Vagina (tissue), 2 donors: Measurements from ENCODE around the gene RPL36A. TPM values are rescaled to one million over a fixed set of nuclear protein-coding genes. Genes with fewer than 3 reads are reported as not detected.

Experiments used
- DNase-seq, 2 donors: peaks; one replicate each; pipeline ENCODE4 v3.0.0-alpha.2; 2017; ENCODE audit errors: extremely low spot score in 2 of 2
- H3K27ac ChIP-seq: fragments of 200-600 bp; sonication (generic); one replicate; pipeline ENCODE4 v1.5.1; 2019
- H3K27me3 ChIP-seq: fragments of 200-600 bp; sonication (generic); one replicate; pipeline ENCODE4 v1.5.1; 2019
- H3K36me3 ChIP-seq, 2 donors: fragments of 200-600 bp; sonication (generic); one replicate each; pipeline ENCODE4 v1.5.1; 2017 to 2019
- H3K4me1 ChIP-seq: fragments of 200-600 bp; sonication (generic); one replicate; pipeline ENCODE4 v1.5.1; 2019
- H3K4me3 ChIP-seq, 2 donors: fragments of 200-600 bp; sonication (generic); 1 replicate in 1 of 2; 2 replicates in 1 of 2; pipeline ENCODE4 v1.5.1; 2016 to 2019
- H3K9me3 ChIP-seq: fragments of 200-600 bp; sonication (generic); one replicate; pipeline ENCODE4 v1.5.1; 2019
- POLR2A ChIP-seq, 2 donors: fragments of 450-650 bp; IDR thresholded peaks; one replicate each; pipeline ENCODE4 v1.6.1; 2017; ENCODE audit warnings: antibody characterized with exemption in 2 of 2, mild to moderate bottlenecking in 2 of 2, moderate library complexity in 2 of 2
- POLR2AphosphoS5 ChIP-seq, 2 donors: sonication (generic); formaldehyde crosslinking; IDR thresholded peaks; one replicate each; pipeline ENCODE4 v1.9.0; 2017; ENCODE audit warnings: antibody characterized with exemption in 2 of 2, mild to moderate bottlenecking in 2 of 2, low read depth in 1 of 2; ENCODE audit not compliant: insufficient read depth in 1 of 2
- intact Hi-C: fragments of 100-400 bp; cut with DNase I; formaldehyde crosslinking; loops from one replicate; pipeline ENCODE4 v1.15.1; 2023
- total RNA-seq: library from RNA; depleted of rRNA; stranded (reverse); fragments of >200 nt; gene quantifications from one replicate; pipeline ENCODE4 v1.2.3, GENCODE V29; 2016
- TF ChIP-seq, protein P1 (sequence below), 3 experiments: fragments of 450-650 bp in 2 of 3; fragments of 200-600 bp in 1 of 3; sonication (generic) in 1 of 3; IDR thresholded peaks; one replicate each; pipeline ENCODE4 v1.5.1; 2017 to 2019; ENCODE audit warnings: antibody characterized with exemption in 3 of 3, mild to moderate bottlenecking in 2 of 3, moderate library complexity in 2 of 3

Gene RPL36A
- total RNA-seq, 1 donor from 2014 or later = 514 TPM

DNA sequence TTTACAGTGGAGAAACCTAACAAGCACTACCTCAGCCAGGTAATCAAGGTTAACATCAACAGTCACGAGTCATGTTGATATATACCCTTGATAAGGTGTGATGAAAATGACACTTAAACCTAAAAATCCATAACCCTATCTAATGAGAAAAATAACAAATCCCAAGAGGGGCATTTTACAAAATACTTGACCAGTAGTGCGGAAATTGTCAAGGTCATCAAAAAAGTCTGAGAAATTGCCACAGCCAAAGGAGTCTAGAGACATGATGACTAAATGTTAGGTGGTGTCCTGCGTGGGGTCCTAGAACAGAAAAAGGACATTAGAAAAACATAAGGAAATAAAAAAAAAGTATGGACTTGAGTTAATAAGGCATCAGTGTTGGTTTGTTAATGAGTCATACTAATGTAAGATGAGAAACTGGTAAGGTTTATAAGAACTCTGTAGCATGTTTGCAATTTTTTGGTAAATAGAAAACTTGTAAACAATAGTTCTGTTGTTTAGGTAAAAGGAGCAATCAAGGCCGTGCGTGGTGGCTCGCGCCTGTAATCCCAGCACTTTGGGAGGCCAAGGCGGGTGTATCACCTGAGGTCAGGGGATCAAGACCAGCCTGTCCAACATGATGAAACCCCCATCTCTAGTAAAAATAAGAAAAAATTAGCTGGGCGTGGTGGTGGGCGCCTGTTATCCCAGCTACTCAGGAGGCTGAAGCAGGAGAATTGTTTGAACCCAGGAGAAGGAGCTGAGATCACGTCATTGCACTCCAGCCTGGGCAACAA, 2.9 kb downstream of the RPL36A start:
- H3K27ac ChIP-seq = no peak overlapping the region
- intact Hi-C loops = no loop called here
- TF ChIP-seq POLR2A (IDR thresholded peaks at IDR 0.05) (no peak), POLR2AphosphoS5 (IDR thresholded peaks at IDR 0.05; ENCODE audit: insufficient read depth in 1 of 2, low read depth in 1 of 2) (no peak)
- TF ChIP-seq, protein P1, sequence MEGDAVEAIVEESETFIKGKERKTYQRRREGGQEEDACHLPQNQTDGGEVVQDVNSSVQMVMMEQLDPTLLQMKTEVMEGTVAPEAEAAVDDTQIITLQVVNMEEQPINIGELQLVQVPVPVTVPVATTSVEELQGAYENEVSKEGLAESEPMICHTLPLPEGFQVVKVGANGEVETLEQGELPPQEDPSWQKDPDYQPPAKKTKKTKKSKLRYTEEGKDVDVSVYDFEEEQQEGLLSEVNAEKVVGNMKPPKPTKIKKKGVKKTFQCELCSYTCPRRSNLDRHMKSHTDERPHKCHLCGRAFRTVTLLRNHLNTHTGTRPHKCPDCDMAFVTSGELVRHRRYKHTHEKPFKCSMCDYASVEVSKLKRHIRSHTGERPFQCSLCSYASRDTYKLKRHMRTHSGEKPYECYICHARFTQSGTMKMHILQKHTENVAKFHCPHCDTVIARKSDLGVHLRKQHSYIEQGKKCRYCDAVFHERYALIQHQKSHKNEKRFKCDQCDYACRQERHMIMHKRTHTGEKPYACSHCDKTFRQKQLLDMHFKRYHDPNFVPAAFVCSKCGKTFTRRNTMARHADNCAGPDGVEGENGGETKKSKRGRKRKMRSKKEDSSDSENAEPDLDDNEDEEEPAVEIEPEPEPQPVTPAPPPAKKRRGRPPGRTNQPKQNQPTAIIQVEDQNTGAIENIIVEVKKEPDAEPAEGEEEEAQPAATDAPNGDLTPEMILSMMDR (IDR thresholded peaks at IDR 0.05) = no peak

DNA sequence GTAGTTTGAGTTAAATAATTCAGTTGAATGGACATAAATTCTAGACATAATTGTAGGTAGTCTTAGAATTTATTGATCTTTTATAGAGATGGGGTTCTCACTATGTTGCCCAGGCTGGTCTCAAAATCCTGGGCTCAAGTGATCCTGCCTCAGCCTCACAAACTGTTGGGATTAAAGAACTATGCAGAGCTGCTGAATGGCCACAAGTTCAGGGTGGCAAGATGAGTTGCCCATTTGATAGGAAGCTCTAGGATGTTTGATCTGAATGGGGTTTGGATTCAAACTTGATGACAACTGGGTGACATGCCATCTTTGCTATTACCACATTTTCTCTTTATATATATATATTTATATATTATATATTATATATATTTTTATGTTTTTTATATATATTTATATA, 3.6 kb downstream of the RPL36A start:
- DNase-seq = no peak
- Histone ChIP-seq H3K36me3 (no peaks in the 10 kb centered on the region), H3K9me3 (no peaks in the 10 kb centered on the region), H3K27me3 (no peaks in the 10 kb centered on the region), H3K27ac (no peak overlapping the region), H3K4me3 (no peak overlapping the region), H3K4me1 (peaks cover 4% of the 10 kb centered on the region)
- TF ChIP-seq, protein P1 (IDR thresholded peaks at IDR 0.05) = no peak
- TF ChIP-seq POLR2A (IDR thresholded peaks at IDR 0.05) (no peak), POLR2AphosphoS5 (IDR thresholded peaks at IDR 0.05; ENCODE audit: insufficient read depth in 1 of 2, low read depth in 1 of 2) (no peak)
- intact Hi-C loops = no loop called here

More for the DNA sequence above, 2.9 kb downstream of the RPL36A start:
- Histone ChIP-seq H3K36me3 (no peaks in the 10 kb centered on the region), H3K27me3 (no peaks in the 10 kb centered on the region), H3K4me3 (no peak overlapping the region), H3K4me1 (peaks cover 4% of the 10 kb centered on the region), H3K9me3 (no peaks in the 10 kb centered on the region)
- DNase-seq = no peak

DNA sequence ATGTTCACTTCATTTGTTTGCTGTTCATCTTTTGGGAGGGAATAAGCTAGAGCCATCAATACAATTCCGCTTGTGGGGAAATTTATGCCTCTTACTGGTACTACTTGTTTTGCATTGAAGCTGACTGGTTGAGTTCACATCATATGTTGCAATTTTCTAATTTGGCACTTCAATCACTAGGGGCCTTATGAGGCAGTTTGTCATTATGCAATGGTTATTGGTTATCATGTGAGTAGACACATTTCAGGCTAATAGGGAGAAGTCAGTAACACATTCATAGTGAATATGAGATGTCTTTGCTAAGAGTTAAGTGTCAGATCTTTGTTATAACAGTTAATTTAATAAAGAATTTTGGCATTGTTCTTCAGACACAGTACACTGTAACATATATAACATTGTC, 5.0 kb downstream of the RPL36A start:
- no peak for TF ChIP-seq POLR2AphosphoS5 (IDR thresholded peaks at IDR 0.05; ENCODE audit: insufficient read depth in 1 of 2, low read depth in 1 of 2)
- no peak for TF ChIP-seq POLR2A (IDR thresholded peaks at IDR 0.05)
- TF ChIP-seq, protein P1 (IDR thresholded peaks at IDR 0.05) = no peak
- no peaks in the 10 kb centered on the region for H3K27me3 ChIP-seq
- no peak overlapping the region for H3K4me3 ChIP-seq
- H3K9me3 ChIP-seq = no peaks in the 10 kb centered on the region
- intact Hi-C loops = no loop called here
- peaks cover 4% of the 10 kb centered on the region for H3K4me1 ChIP-seq
- H3K36me3 ChIP-seq = no peaks in the 10 kb centered on the region
- no peak for DNase-seq
- no peak overlapping the region for H3K27ac ChIP-seq

DNA sequence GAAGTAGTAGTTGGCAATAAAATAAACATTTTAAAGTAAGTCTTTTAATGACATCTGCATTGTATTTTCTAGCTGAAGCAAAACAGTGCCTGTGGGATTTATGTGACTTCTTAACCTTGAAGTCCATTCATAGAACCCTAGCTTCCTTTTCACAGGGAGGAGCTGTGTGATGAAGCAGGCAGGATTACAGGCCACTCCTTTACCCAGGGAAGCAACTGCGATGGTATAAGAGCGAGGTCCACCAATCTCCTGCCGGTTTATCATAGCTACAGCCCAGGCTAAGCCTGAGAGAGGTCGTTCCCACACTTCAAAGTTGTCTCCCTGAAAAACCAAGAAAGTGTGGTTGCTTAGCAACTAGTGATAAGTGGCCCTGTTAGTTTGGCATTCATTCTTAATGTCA, 7.0 kb downstream of the RPL36A start:
- Histone ChIP-seq H3K27ac (no peak overlapping the region), H3K4me1 (peaks cover 4% of the 10 kb centered on the region), H3K4me3 (no peak overlapping the region), H3K9me3 (no peaks in the 10 kb centered on the region), H3K36me3 (no peaks in the 10 kb centered on the region), H3K27me3 (no peaks in the 10 kb centered on the region)
- TF ChIP-seq, protein P1 (IDR thresholded peaks at IDR 0.05) = no peak
- no peak for TF ChIP-seq POLR2AphosphoS5 (IDR thresholded peaks at IDR 0.05; ENCODE audit: insufficient read depth in 1 of 2, low read depth in 1 of 2)
- DNase-seq = no peak
- intact Hi-C loops = no loop called here

DNA sequence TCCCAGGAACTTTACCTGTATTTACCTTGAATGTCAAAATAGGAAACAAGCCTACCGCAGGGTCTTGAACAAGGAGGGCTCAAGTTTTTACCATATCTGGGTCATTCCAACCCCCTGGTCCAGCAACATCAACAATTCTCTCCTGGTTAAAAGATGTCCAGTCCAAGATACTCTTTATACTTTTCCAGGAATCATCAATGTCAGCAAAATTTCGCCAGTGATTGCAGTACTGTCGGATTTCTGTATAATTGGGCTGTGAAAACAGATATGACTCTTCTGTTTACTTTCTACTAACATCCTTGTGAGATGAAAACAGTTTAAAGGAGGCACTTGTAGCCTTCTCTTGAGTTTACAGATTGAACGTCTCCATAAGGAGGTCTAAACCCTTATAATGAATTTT, 7.9 kb downstream of the RPL36A start:
- intact Hi-C loops = no loop called here

More for the DNA sequence above, 7.9 kb downstream of the RPL36A start:
- H3K4me3 ChIP-seq = no peak overlapping the region
- H3K27me3 ChIP-seq = no peaks in the 10 kb centered on the region
- no peak for DNase-seq
- H3K36me3 ChIP-seq = no peaks in the 10 kb centered on the region
- TF ChIP-seq, protein P1 (IDR thresholded peaks at IDR 0.05) = no peak
- TF ChIP-seq POLR2AphosphoS5 (IDR thresholded peaks at IDR 0.05; ENCODE audit: insufficient read depth in 1 of 2, low read depth in 1 of 2) (no peak), POLR2A (IDR thresholded peaks at IDR 0.05) (no peak)
- H3K27ac ChIP-seq = no peak overlapping the region
- no peaks in the 10 kb centered on the region for H3K9me3 ChIP-seq
- H3K4me1 ChIP-seq = peaks cover 3% of the 10 kb centered on the region
